ENCODE data around the gene ARHGEF25.

GRCh38 chr12:57619434-57620244 is 8.4 kb downstream of the ARHGEF25 start:
- no peak for TF ChIP-seq CTCF (IDR thresholded peaks at IDR 0.05)
- no peak for TF ChIP-seq POLR2A (IDR thresholded peaks at IDR 0.05)
- TF ChIP-seq EP300 (IDR thresholded peaks at IDR 0.05): no peak

Data from sigmoid colon (tissue), 4 donors.